Measurements from ENCODE around the gene GAREM2.

The GAREM2 gene

DNA sequence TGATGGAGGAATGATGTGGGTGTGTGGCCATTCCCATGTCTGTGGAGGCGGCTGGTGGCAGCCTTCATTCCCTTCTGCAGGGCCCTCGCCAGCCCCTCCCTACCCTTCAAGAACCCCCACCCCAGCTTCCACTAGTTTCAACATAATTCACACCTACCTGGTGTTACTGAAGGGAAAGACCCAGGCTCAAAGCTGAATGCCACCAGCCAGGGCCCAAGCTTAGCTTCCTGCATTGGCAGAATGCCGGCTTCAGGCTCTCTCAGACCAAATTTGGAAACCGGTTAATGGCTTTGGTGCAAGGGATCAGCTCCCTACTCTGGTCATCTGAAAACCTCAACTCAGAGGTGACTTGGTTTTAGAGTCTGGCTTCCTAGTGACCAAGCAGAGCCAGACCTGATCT is 16.9 kb downstream of the GAREM2 start:
- no peak for DNase-seq

DNA sequence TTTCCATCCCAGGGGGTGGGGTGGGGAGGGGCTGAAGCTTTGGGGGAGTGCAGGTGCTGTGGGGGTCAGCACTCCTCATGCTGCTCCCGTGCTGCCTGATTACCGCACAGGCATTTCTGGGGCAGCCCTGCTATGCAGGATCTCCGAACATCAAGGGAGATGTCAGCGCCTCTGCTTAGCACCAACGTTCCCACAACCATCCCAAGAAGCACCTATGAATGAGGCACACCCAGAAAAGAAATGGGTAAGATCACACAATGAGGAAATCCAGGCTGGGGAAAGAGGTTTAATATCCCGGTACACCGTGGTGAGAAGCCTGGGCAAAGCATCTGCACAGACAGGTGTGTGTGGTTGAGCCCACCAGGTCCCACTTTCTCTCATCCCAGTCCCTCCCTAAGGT is 17.5 kb downstream of the GAREM2 start:
- DNase-seq: no peak

DNA sequence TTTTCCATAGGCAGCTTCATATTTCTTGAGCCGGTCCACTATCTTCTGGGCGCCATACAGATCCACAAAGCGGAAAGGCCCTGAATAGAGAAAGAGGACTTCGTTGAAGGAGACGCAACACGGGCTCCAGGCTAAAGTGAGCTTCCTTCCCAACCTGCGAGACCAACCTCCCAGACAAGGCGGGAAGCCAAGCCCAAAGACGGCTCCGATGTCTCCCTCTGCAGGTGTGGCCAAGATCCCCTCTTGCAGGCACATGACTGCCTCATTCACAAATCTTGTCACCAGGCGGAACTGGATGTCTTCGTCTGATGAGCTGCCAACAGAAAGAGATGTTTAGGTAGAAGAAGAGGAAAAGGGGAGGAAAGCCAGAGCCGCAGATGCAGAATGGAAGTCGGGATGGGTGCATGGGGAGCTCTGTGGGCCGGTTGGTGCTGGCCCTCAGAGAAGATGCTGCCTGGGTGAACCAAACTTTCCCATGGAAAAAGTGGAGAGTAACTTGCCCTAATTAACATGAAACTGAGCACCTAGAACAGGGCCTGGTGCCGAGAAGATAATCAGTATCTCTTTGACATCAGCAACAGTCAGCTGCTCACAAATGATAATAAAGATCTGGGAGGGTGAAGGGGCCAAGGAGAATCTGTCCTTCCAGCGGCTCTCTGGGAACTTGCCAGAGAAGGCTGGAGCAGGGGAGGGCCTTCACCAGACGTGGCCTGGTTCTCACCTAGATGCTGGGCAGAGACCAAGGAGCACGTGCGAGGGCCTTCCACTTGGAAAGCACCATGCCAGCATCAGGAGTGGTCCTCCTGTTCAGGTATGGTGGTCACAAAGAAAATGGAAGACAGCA is 18.6 kb downstream of the GAREM2 start:
- no peak for DNase-seq

DNA sequence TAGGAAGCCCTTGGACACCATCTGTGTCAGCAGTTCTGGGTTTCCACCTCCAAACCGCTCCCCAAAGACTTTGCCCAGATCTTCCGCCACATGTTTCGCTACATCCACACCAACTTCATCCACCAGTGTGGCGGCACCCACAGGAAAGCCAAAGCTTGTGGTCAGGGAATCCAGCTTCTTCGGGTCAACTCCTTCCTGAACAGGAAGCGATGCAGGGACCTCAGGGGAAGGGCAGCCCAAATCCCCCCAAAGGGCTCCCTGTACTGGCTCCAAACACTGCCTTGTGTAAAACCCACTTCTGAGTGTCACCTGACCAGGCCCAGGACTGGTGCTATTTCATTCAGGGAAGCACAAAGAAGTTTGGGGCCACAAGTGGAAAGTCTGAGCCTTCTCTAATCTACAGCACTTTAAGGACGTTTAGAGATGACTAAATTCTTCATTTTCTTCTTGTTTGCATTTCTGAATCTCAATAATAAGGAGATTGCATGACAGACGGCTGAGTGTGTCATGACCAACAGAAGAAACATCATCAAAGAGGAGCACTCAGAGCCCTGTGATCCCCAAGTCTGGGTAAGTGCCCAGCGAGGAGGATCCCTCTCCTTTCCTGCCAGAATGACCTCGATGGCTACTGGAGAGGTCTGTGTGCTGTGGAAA is 20.8 kb downstream of the GAREM2 start:
- no peak for DNase-seq

DNA sequence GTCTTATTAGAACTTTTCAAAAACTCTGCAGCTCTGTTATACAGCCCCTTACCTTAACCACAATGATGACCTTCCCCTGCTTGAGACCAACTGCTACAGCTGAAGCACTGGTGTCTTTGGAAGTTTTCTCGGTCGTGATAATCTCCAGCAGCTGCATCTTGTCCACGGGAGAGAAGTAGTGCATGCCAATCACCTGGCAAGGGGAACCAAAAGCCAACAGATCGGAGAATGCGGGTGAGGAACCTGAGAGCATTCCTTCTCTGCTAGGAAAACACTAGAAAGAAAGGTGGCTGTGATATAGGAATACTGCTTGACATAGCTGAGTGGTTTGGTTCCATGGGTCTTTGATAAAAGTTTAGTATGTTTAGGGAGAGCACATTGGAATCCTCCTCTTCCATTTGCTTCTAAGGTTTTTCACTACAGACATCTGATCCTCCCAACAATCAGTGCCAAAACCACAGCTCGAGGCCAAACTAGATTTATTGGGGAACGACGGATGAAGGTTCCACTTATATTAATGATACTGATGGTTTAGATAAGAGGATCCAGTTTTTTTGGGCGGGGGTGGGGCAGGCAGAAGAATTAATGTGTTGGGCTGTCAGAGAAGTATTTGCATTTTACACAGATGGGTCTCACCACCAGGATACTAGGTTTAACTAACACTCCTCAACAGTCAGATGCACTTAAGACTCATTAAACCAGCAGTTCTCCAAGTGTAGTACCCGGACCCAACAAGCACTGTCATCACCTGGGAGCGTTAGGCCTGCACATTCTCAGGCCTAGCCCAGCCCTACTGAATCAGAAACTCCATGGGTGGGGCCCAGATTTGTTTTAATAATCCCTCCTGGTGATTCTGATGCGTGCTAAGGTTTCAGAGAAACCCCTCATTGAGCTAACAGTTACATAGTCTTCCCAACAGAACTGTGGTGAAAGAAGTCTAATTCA is 22.4 kb downstream of the GAREM2 start:
- DNase-seq: no peak

DNA sequence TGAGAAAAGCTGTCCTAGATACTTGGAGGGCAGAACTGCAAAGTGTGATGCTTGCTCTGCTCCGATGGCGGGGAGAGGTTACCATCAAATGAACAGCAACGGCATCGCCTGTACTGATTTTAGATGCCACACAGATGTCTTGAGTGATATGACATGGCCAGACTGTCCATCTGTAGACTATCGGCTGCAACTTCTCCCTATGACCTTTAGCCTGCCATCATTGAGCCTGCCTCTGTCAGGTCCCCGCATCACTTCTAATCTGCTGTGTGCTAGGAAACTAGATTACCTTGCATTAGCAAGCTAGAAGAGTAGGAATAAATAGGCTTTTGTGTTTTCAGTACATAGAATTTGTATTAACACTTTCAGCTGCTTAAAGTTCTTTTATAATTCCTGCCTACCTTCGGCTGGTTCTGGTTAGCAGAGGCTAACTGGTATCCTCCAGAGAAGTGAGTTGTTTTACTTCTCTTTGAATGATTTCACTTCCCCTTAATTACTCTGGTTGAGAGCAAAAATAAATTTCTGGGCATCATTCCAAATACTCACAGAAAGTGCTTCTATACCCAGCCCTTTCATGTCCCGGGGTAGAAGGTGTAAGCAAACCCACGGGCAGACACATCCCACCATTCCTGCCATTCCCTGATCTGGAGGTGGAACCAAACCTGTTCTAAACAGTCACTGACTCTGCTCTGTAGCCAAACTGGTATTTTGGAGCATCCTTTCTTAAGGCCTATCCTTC is 24.0 kb downstream of the GAREM2 start:
- DNase-seq: no peak

DNA sequence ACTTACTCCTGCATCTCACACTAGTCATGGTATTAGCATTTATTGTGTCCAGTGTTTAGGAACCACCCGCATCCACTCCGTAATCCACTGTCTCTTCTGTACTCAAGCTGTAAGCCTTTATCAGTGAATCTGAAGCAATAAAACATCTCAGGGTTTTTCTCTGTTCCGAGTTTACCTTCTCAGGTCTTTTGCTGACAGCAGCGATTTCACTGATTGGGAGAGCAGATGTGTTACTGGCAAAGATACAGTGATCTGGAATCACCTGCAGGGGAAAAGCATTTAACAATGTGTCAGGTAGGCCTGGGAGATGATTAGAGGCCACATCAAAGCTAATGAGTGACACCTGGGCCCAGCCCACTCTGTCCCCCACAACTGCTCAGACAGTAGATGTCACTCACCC is 24.6 kb downstream of the GAREM2 start:
- no peak for DNase-seq

DNA sequence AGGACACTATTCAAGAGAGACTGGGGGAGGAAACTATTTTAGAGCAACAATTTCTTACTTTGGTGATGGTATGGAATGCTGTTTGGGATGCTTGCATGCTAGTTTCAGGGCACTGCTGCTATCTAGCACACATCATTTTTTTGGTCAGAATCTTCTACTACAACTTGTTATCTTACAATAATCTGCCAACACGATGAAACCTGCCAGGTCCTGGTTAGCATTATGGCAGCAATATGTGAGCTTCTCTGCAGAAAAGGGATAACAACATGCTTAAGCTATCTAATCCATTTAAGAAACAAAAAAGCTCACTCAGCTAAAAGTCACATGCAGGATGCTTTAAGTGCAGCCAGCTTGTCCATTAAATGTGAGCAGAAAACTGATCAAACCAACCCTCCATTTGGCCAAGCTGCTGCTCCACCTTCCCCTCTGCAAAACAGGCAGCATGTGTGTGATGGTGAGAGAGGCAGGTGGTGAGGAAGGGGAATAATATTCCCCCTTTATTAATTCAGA is 30.1 kb downstream of the GAREM2 start:
- no peak for DNase-seq

DNA sequence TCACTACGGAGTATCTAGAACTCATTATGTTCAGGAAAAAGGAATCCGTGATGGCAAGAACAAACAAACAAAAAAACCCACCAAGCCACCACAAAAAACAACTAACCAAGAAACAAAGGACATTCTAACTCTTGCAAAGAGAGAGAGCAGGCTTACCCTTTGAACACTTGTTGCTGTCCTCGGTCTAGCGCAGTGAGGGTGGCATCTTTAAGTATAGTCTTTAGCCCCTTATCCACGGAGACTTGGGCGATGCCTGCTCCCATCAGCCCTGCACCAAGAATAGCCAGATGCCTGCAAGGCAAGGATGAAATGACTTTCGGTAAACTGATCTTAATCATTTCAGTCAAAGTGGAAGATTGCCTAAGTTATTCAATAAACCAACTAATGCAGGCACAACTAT is 31.0 kb downstream of the GAREM2 start:
- no peak for DNase-seq

DNA sequence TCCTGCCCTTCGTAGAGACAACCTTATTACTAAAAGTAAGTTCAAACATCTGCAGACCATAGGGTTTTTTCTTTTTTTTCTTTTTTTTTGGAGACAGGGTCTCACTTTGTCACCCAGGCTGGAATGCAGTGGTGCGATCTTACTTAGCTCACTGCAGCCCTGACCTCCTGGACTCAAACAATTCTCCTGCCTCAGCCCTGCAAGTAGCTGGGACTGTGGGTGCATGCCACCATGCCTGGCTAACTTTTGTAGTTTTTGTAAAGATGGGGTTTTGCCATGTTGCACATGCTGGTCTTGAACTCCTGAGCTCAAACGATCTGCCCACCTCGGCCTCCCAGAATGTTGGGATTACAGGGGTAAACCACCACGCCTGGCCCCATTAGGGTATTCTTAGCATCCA is 39.1 kb downstream of the GAREM2 start:
- no peak for DNase-seq

DNA sequence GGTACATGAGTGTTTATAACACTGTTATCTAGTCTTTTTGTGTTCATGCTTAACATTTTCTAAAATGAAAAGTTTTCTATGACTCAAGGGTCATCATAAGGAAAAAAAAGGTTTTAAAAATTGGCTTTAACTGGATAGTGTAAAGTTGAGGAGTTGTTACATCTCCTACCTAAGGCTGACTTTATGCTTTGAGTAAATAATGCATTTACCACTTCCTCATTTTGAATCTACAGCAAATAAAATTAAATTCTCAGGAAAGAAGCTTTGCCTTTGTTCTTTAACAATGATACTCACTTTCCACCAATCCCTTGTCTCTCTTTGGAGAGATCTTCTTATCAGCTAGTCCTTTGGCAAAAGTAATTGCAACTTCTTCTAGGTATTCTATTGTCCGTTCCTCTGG is 41.9 kb downstream of the GAREM2 start:
- no peak for DNase-seq

DNA sequence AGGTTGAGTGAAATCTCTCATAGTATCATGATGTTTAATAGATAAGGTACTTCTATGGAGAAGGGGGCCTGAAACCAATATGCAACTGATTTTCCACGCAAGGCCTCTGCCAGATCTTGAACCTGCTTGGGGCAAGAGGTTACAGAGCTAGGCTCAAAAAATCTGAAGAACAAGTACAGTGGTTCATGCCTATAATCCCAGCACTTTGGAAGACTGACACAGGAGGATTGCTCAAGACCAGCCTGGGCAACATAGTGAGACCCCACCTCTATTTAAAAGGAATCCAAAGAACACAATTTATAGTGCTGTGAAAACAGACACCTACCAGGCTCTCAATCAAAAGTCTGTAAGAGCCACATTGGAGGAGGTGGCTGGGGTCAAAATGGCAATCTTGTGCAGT is 42.9 kb downstream of the GAREM2 start:
- DNase-seq: no peak

DNA sequence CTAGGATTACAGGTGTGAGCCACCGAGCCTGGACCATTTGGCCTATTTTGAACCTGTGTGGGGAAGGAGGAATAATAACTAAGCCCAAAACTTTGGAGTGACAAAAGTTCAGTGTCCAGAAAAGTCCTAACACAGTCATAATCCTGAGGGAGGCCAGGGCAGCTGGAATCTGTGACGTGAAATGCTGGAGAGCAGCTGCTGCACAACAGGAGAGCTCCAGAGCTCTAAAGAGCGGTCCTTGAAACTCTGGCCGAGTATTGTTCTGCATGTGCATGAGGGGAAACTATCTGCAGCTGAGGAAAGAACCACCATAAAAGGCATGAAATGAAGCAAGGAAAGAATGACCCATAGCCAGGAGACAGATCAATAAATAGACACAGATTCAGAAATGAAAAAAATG is 43.7 kb downstream of the GAREM2 start:
- DNase-seq: no peak

DNA sequence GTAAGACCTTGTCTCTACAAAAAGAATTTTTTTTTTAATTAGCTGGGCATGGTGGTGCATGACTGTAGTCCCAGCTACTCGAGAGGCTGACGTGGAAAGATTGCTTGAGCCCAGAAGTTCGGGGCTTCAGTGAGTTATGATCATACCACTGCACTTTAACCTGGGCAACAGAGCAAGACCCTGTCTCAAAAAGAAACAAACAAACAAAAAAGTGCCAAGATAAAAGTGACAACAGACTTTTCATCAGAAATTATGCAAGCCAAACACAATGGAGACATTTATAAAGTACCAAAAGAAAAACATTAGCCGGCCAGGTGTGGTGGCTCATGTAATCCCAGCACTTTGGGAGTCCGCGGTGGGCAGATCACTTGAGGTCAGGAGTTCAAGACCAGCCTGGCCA is 44.8 kb downstream of the GAREM2 start:
- DNase-seq: no peak

DNA sequence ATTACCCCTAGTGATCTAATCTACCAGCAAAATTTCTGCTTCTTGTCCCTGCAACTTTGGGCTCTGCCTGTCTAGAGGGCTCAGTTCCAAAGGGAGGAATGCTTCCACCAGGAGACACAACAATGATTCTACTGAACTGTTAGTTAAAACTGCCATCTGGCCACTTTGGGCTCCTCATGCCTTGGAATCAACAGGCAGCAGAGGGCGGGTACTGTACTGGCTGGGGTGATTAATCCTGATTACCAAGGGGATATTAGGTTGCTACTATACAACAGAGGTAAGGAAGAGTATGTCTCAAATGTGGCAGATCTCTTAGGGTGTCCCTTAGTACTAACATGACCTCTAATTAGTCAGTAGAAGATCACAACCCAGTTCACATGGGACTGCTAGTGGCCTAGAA is 50.1 kb downstream of the GAREM2 start:
- no peak for DNase-seq

DNA sequence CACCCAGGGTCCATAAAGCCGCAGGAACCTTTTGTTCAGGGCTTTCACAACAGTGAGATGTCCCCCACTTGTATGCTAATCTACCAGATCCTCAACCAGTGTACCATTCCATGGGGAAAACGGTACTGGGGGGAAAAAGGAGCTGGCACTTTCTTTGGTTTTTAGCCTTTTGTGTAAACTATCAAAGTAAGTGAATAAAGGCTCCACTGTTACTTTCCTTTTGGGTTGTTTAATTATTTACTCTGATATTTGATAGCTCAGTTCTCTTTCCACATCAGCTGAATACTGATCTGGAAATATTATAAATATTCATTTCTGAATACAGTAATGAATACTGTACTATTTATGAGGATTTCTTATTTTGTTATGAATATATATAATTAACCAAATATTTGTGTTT is 51.2 kb downstream of the GAREM2 start:
- DNase-seq: no peak

DNA sequence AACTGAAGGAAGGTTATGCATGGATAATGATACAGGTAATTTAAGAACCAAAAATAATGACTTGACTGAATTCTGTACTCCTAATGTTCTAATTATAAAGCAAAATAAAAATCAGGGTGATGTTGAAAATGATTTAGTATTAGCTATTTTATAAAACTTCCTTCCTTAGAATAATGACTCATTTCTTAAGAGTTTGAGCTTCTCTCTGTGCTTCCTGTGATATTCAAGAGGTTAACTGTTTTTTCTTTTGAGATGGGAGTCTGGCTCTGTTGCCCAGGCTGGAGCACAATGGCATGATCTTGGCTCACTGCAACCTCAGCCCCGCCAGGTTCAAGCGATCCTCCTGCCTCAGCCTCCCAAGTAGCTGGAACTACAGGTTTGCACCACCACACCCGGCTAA is 56.7 kb downstream of the GAREM2 start:
- DNase-seq: no peak

DNA sequence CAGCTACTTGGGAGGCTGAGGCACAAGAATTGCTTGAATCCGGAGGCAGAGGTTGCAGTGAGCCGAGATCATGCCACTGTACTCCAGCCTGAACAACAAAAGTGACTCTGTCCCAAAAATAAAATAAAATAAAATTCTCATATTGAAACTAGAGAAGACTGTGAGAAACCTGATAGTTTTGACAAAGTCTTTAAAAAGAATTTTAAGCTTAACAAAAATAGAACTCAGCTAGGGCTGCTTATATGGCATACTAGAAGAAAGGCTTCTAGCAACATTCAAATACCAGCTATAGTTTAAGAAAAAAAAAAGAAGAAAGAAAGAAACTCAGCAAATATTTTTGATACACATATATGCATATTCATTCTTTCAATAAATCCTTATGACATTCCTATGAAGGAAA is 57.9 kb downstream of the GAREM2 start:
- DNase-seq: no peak

DNA sequence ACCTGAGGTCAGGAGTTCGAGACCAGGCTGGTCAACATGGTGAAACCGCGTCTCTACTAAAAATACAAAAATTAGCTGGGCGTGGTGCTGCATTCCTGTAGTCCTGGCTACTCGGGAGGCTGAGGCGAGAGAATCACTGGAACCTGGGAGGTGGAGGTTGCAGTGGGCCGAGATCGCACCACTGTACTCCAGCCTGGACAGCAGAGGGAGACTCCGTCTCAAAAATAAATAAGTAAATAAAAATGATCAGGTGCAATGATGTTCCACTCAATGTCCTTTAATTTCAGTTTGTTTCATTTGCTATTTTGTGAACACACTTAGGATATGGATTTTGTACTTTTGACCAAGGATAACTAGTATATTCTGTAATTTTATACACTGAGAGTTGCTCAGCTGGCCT is 62.2 kb downstream of the GAREM2 start:
- DNase-seq: no peak

DNA sequence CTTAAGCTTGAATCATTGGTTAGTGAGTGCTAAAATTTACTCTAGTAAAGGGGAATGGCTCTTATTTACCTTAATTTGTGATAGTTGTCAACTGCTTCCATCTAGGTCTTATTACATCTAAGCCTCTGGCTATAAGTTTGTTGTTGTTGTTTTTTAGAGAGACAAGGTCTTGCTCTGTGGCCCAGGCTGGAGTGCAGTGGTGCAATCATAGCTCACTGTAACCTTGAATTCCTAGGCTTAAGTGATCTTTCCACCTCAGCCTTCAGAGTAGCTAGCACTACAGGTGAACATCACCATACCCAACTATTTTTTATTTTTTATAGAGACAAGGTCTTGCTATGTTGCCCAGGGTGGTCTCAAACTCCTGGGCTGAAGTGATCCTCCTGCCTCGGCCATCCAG is 65.0 kb downstream of the GAREM2 start:
- no peak for DNase-seq

DNA sequence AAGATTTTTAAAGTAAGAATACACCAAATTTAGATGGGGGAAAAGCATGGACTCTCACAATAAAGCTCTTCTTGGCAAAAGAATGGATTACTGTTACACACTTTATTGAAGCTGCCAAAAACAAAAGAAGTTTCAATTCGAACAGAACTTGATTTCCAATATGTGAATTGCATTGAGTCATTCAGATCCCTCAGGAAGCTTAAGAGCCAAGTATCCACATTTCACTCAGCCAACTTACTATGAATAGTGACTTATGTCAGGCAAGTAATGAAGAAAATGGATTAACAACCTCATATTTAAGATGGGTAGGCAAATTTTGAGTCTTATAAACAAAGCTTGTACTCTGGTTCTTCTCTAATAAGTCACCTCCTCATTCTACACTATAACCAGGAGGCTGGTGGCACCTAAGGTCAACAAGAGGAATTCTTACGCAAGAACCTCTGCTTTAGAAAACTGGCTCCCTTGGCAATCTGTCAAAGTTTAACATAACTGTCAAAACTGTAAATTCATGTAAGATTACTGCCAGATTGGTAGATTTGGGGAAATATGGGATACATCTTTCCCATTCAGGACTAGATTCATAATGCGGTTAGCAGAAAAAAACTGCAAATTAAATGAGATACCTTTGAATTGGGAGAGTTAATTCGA is 65.5 kb downstream of the GAREM2 start:
- no peak for DNase-seq
